GM06990 (cell line): ENCODE data around the gene SRSF3.
"Not testable (repeated sequence)": the region's sequence is repeated elsewhere in the genome, so short reads cannot be mapped to it uniquely, and the experiment has no call there.

ENCODE experiments used
- DNase-seq: peaks from one replicate; pipeline ENCODE4 v3.0.0-alpha.2; 2011; ENCODE audit not compliant: insufficient read length; ENCODE audit errors: extremely low read depth
- H3K27me3 ChIP-seq: replicated peaks from 2 replicates; pipeline ENCODE4 v1.6.0; 2011; ENCODE audit warnings: low read length; ENCODE audit not compliant: control insufficient read depth, insufficient read depth
- H3K36me3 ChIP-seq: 2 replicates; pipeline ENCODE4 v1.5.1; 2011; ENCODE audit warnings: low read length; ENCODE audit not compliant: control insufficient read depth, insufficient read depth
- H3K4me3 ChIP-seq: replicated peaks from 2 replicates; pipeline ENCODE4 v1.5.1; 2011; ENCODE audit warnings: low read depth, mild to moderate bottlenecking, control low read depth, low read length
- TF ChIP-seq, protein P1 (sequence below): IDR thresholded peaks from 2 replicates; pipeline ENCODE4 v1.5.1; 2011; ENCODE audit warnings: low read length, control low read depth, mild to moderate bottlenecking, inconsistent platforms; ENCODE audit not compliant: insufficient read depth, poor library complexity, severe bottlenecking

SRSF3 gene

GRCh38 chr6:36609582-36609981 lies 15.4 kb downstream of the SRSF3 start:
- no peak for DNase-seq
- Histone ChIP-seq H3K27me3 (no peaks in the 10 kb centered on the region), H3K36me3 (peaks cover 20% of the 10 kb centered on the region), H3K4me3 (no peak overlapping the region)
- TF ChIP-seq, protein P1, sequence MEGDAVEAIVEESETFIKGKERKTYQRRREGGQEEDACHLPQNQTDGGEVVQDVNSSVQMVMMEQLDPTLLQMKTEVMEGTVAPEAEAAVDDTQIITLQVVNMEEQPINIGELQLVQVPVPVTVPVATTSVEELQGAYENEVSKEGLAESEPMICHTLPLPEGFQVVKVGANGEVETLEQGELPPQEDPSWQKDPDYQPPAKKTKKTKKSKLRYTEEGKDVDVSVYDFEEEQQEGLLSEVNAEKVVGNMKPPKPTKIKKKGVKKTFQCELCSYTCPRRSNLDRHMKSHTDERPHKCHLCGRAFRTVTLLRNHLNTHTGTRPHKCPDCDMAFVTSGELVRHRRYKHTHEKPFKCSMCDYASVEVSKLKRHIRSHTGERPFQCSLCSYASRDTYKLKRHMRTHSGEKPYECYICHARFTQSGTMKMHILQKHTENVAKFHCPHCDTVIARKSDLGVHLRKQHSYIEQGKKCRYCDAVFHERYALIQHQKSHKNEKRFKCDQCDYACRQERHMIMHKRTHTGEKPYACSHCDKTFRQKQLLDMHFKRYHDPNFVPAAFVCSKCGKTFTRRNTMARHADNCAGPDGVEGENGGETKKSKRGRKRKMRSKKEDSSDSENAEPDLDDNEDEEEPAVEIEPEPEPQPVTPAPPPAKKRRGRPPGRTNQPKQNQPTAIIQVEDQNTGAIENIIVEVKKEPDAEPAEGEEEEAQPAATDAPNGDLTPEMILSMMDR: no peak

DNA sequence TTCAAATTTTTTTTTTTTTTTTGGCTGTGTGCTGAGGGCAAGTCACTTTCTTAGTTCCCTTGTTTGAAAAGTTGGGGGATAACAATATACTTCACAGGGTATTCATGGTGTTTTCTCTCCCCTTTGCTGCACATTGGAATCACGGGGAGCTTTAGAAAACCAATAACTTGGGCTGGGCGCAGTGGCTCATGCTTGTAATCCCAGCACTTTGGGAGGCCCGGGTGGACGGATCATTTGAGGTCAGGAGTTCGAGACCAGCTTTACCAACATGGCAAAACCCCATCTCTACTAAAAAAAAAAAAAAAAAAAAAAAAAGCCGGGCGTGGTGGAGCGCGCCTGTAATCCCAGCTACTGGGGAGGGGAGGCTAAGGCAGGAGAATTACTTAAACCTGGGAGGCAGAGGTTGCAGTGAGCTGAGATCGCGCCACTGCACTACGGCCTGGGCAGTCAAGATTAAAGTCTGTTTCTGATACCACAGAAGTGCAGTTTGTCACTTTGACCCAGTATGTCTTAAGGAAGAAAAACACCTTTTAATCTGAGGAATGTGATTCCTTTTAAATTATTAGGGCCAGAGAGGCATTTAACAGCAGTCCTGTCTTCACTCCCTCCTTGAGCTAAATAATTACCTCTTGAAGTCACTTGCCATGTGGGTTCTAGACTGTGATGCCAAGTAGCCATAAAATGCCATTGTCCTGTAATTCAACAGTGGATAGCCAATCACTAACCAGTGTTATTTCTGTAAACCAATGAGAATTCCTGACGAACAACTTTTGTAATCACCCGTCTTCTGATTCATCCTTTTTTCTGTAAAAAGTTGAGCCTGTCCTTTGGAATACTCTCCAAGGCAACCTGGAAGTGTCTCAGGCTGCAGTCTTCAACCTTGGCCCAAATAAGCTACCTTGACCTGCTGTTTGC lies 16.1 kb downstream of the SRSF3 start:
- H3K36me3 ChIP-seq: peaks cover 16% of the 10 kb centered on the region
- no peak for DNase-seq

GRCh38 chr6:36610956-36611336 lies 16.8 kb downstream of the SRSF3 start:
- TF ChIP-seq, protein P1: no peak
- peaks cover 13% of the 10 kb centered on the region for H3K36me3 ChIP-seq
- no peak for DNase-seq
- H3K4me3 ChIP-seq: no peak overlapping the region
- no peaks in the 10 kb centered on the region for H3K27me3 ChIP-seq

More for the DNA sequence above, 16.1 kb downstream of the SRSF3 start:
- no peaks in the 10 kb centered on the region for H3K27me3 ChIP-seq
- H3K4me3 ChIP-seq: no peak overlapping the region
- TF ChIP-seq, protein P1: no peak

DNA sequence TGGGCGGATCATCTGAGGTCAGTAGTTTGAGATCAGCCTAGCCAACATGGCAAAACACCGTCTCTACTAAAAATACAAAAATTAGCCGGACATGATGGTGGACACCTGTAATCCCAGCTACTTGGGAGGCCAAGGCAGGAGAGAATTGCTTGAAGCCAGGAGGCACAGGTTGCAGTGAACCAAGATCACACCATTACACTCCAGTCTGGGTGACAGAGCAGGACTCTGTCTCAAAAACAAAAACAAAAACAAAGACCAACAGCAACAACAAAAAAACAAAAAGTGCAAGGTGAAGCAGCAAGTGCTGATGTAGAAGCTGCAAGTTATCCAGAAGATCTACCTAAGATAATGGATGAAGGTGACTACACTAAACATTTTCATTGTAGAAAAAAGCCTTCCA lies 17.5 kb downstream of the SRSF3 start:
- not testable (repeated sequence) for DNase-seq, H3K4me3 ChIP-seq, H3K27me3 ChIP-seq
- peaks cover 12% of the 10 kb centered on the region for H3K36me3 ChIP-seq

DNA sequence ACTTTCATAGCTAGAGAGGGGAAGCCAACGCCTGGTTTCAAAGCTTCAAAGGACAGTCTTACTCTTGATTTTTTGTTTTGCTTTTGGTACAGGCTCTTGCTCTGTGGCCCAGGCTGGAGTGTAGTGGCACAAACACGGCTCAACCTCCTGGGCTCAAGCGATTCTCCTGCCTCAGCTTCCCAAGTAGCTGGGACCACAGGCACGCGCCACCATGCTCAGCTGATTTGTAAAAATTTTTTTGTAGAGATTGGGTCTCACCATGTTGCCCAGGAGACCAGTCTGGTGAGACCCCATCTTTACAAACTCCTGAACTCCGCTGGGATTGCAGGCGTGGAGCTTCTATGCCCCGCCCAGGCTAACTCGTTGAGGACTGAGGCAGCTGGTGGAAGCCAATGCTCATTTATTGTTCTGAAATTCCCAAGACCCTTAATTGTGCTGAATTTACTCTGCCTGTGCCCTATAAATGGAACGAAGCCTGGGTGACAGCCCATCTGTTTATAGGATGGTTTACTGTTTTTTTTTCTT lies 18.0 kb downstream of the SRSF3 start:
- TF ChIP-seq, protein P1: no peak
- peaks cover 12% of the 10 kb centered on the region for H3K36me3 ChIP-seq
- no peaks in the 10 kb centered on the region for H3K27me3 ChIP-seq
- H3K4me3 ChIP-seq: no peak overlapping the region
- no peak for DNase-seq

GRCh38 chr6:36613200-36613995 lies 19.2 kb downstream of the SRSF3 start:
- no peak for DNase-seq
- no peak overlapping the region for H3K4me3 ChIP-seq
- peaks cover 3% of the 10 kb centered on the region; the same call in 1 of the 2 replicates for H3K36me3 ChIP-seq
- no peaks in the 10 kb centered on the region for H3K27me3 ChIP-seq
- TF ChIP-seq, protein P1: no peak
